Astrocyte (in vitro differentiated cells and primary cell): ENCODE data around the gene CABLES1. TPM values are rescaled to one million over a fixed set of nuclear protein-coding genes. Genes with fewer than 3 reads are reported as not detected.
"Not testable (repeated sequence)": the region's sequence is repeated elsewhere in the genome, so short reads cannot be mapped to it uniquely, and the experiment has no call there.

Experiments
- DNase-seq: peaks from one replicate; pipeline ENCODE4 v3.0.0-alpha.2; 2010; ENCODE audit warnings: low read depth
- FAIRE-seq: peaks from 2 replicates; lab custom pipeline; 2011; peaks lifted over from hg19 to GRCh38; lab: Jason Lieb, UNC
- H2AFZ ChIP-seq: 2 replicates; pipeline ENCODE4 v1.6.0; 2012; ENCODE audit warnings: low read depth, low read length, inconsistent platforms
- H3K27ac ChIP-seq: 2 replicates; pipeline ENCODE4 v1.5.1; 2011; ENCODE audit warnings: low read depth, low read length, inconsistent platforms
- H3K27me3 ChIP-seq: 2 replicates; pipeline ENCODE4 v1.6.0; 2011; ENCODE audit warnings: low read length, inconsistent platforms; ENCODE audit not compliant: insufficient read depth
- H3K36me3 ChIP-seq: 2 replicates; pipeline ENCODE4 v1.5.1; 2011; ENCODE audit warnings: low read length, inconsistent platforms; ENCODE audit not compliant: insufficient read depth
- H3K4me1 ChIP-seq: 2 replicates; pipeline ENCODE4 v1.5.1; 2011; ENCODE audit warnings: low read length, inconsistent platforms; ENCODE audit not compliant: insufficient read depth
- H3K4me2 ChIP-seq: 2 replicates; pipeline ENCODE4 v1.6.0; 2012; ENCODE audit warnings: low read length, inconsistent platforms
- H3K4me3 ChIP-seq: 2 replicates; pipeline ENCODE4 v1.5.1; 2011; ENCODE audit warnings: low read depth, mild to moderate bottlenecking, low read length, inconsistent platforms; ENCODE audit not compliant: insufficient read depth
- H3K79me2 ChIP-seq: 2 replicates; pipeline ENCODE4 v1.6.0; 2012; ENCODE audit warnings: mild to moderate bottlenecking, low read length, inconsistent platforms; ENCODE audit not compliant: insufficient read depth
- H3K9ac ChIP-seq: 2 replicates; pipeline ENCODE4 v1.6.0; 2012; ENCODE audit warnings: mild to moderate bottlenecking, low read length, inconsistent platforms
- H3K9me3 ChIP-seq: 2 replicates; pipeline ENCODE4 v1.5.1; 2012; ENCODE audit warnings: low read depth, mild to moderate bottlenecking, low read length, inconsistent platforms; ENCODE audit not compliant: insufficient read depth
- H4K20me1 ChIP-seq: 2 replicates; pipeline ENCODE4 v1.6.0; 2012; ENCODE audit warnings: low read length, inconsistent platforms; ENCODE audit not compliant: insufficient read depth
- H3K27ac Mint-ChIP-seq: one replicate; pipeline ENCODE4 v1.8.0; 2021; ENCODE audit warnings: mild to moderate bottlenecking, mixed read lengths; ENCODE audit not compliant: unreplicated experiment
- H3K27me3 Mint-ChIP-seq: one replicate; pipeline ENCODE4 v1.8.0; 2021; ENCODE audit warnings: low read depth, mixed read lengths; ENCODE audit not compliant: unreplicated experiment
- H3K36me3 Mint-ChIP-seq: one replicate; pipeline ENCODE4 v1.8.0; 2021; ENCODE audit warnings: low read depth, mixed read lengths; ENCODE audit not compliant: unreplicated experiment
- H3K4me1 Mint-ChIP-seq: one replicate; pipeline ENCODE4 v1.8.0; 2021; ENCODE audit warnings: low read depth, mixed read lengths; ENCODE audit not compliant: unreplicated experiment
- H3K4me3 Mint-ChIP-seq: one replicate; pipeline ENCODE4 v1.8.0; 2021; ENCODE audit warnings: mild to moderate bottlenecking, moderate library complexity, mixed read lengths; ENCODE audit not compliant: unreplicated experiment
- H3K9me3 Mint-ChIP-seq: one replicate; pipeline ENCODE4 v1.8.0; 2021; ENCODE audit warnings: mild to moderate bottlenecking, mixed read lengths; ENCODE audit not compliant: unreplicated experiment
- EZH2 ChIP-seq: IDR thresholded peaks from 2 replicates; pipeline ENCODE4 v1.6.1; 2012; ENCODE audit warnings: mild to moderate bottlenecking, low read length, inconsistent platforms; ENCODE audit not compliant: insufficient read depth
- total RNA-seq: library from RNA; stranded (reverse); gene quantifications from 2 replicates; pipeline ENCODE4 v1.2.1, GENCODE V29; 2021
- TF ChIP-seq, protein P1 (sequence below): IDR thresholded peaks from 2 replicates; pipeline ENCODE4 v1.5.1; 2011; ENCODE audit warnings: low read depth, mild to moderate bottlenecking, inconsistent platforms, low read length, moderate library complexity; ENCODE audit not compliant: insufficient read depth

The CABLES1 gene
- total RNA-seq, 1 donor from 2014 or later = 14.5 TPM

DNA sequence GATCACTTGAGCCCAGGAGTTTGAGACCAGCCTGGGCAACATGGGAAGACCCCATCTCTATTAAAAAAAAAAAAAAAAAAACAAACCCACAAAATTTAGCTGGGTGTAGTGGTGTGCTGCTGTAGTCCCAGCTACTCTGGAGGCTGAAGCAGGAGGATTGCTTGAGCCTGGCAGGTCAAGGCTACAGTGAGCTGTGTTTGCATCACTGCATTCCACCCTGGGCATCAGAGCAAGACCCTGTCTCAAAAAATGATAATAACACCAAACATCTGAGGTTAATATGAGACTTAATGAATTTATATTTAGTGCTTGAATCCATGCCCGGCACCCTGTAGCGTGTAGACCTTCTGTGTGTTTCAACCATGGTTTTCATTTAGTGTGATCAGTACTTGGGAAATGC lies 22.8 kb downstream of the CABLES1 start:
- no peak overlapping the region for H3K4me2 ChIP-seq
- FAIRE-seq = no peak
- H3K27ac ChIP-seq = no peak overlapping the region
- H3K4me3 ChIP-seq = no peak overlapping the region
- Mint-ChIP-seq H3K36me3 (peaks cover 9% of the 10 kb centered on the region), H3K27me3 (peaks cover 4% of the 10 kb centered on the region), H3K4me3 (no peak overlapping the region), H3K4me1 (peaks cover 6% of the 10 kb centered on the region), H3K9me3 (no peaks in the 10 kb centered on the region), H3K27ac (no peak overlapping the region)
- no peaks in the 10 kb centered on the region for H3K27me3 ChIP-seq
- peaks cover 4% of the 10 kb centered on the region for H3K4me1 ChIP-seq
- no peaks in the 10 kb centered on the region for H3K36me3 ChIP-seq
- H3K9me3 ChIP-seq = no peaks in the 10 kb centered on the region
- no peak overlapping the region for H3K9ac ChIP-seq
- peaks cover 31% of the 10 kb centered on the region for H4K20me1 ChIP-seq
- DNase-seq = no peak
- peaks cover 36% of the 10 kb centered on the region for H3K79me2 ChIP-seq
- TF ChIP-seq, protein P1, sequence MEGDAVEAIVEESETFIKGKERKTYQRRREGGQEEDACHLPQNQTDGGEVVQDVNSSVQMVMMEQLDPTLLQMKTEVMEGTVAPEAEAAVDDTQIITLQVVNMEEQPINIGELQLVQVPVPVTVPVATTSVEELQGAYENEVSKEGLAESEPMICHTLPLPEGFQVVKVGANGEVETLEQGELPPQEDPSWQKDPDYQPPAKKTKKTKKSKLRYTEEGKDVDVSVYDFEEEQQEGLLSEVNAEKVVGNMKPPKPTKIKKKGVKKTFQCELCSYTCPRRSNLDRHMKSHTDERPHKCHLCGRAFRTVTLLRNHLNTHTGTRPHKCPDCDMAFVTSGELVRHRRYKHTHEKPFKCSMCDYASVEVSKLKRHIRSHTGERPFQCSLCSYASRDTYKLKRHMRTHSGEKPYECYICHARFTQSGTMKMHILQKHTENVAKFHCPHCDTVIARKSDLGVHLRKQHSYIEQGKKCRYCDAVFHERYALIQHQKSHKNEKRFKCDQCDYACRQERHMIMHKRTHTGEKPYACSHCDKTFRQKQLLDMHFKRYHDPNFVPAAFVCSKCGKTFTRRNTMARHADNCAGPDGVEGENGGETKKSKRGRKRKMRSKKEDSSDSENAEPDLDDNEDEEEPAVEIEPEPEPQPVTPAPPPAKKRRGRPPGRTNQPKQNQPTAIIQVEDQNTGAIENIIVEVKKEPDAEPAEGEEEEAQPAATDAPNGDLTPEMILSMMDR = no peak
- TF ChIP-seq EZH2 = no peak
- no peak overlapping the region for H2AFZ ChIP-seq

DNA sequence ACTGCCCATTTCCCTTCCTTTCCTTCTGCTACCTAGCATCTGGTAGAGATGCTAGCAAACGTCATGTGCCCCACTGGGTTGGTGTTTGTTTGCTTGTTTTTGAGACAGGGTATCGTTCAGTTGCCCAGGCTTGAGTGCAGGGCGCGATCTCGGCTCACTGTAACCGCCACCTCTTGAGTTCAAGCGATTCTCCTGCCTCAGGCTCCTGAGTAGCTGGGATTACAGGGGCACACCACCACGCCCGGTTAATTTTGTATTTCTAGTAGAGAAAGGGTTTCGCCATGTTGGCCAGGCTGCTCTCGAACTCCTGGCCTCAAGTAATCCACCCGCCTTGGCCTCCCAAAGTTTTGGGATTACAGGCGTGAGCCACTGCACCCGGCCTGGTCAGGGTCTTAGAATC lies 23.6 kb downstream of the CABLES1 start:
- not testable (repeated sequence) for H3K4me1 ChIP-seq, H3K36me3 Mint-ChIP-seq, H3K27ac ChIP-seq, H3K27me3 Mint-ChIP-seq, FAIRE-seq, H2AFZ ChIP-seq, H3K4me2 ChIP-seq, H3K27me3 ChIP-seq, H3K9me3 ChIP-seq, H3K36me3 ChIP-seq, H3K4me1 Mint-ChIP-seq, H3K4me3 ChIP-seq, H3K9me3 Mint-ChIP-seq, H3K4me3 Mint-ChIP-seq, H3K9ac ChIP-seq, H3K27ac Mint-ChIP-seq, DNase-seq
- Histone ChIP-seq H4K20me1 (peaks cover 34% of the 10 kb centered on the region), H3K79me2 (peaks cover 34% of the 10 kb centered on the region)

DNA sequence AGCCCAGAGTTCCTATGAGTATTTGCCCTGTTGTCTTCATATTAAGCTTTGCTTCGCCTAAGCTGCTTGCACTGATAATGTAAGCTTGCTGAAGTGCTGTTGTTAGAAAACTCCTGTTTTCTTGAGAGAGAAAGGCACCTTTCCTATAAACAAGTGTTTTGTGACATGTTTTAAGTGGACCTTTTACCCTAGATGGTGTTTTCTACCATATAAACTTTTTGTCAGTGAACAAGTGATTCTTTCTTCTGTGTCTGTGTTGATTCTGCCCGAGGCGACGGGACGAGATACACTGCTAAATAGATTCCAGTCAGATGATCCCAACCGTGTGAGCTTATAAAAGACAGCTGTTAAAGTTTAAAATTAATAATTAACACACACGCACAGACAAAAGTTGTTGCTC lies 24.1 kb downstream of the CABLES1 start:
- H3K4me3 ChIP-seq = no peak overlapping the region
- H3K27ac Mint-ChIP-seq = no peak overlapping the region
- H3K4me2 ChIP-seq = no peak overlapping the region
- FAIRE-seq (no peak), DNase-seq (no peak)
- no peaks in the 10 kb centered on the region for H3K36me3 ChIP-seq
- H3K36me3 Mint-ChIP-seq = peaks cover 9% of the 10 kb centered on the region
- peaks cover 6% of the 10 kb centered on the region for H3K4me1 Mint-ChIP-seq
- peaks cover 4% of the 10 kb centered on the region for H3K27me3 Mint-ChIP-seq
- TF ChIP-seq, protein P1 = no peak
- no peak for TF ChIP-seq EZH2
- H3K27ac ChIP-seq = no peak overlapping the region
- H3K79me2 ChIP-seq = peaks cover 30% of the 10 kb centered on the region
- H3K27me3 ChIP-seq = no peaks in the 10 kb centered on the region
- no peak overlapping the region for H2AFZ ChIP-seq
- no peak overlapping the region for H3K4me3 Mint-ChIP-seq
- H3K9me3 Mint-ChIP-seq = no peaks in the 10 kb centered on the region
- H3K4me1 ChIP-seq = peaks cover 4% of the 10 kb centered on the region
- no peaks in the 10 kb centered on the region for H3K9me3 ChIP-seq
- peaks cover 31% of the 10 kb centered on the region for H4K20me1 ChIP-seq
- H3K9ac ChIP-seq = no peak overlapping the region
